Nucleus accumbens (tissue), 56 donors: ENCODE data around the gene SPEG.

ENCODE experiments used
- DNase-seq, 56 donors: peaks; one replicate each; lab custom pipeline; 2025; lab: John Stamatoyannopoulos, UW

SPEG gene

GRCh38 chr2:219490600-219491130, 56.0 kb downstream of the SPEG start:
- no peak for DNase-seq

- DNase-seq = no peak
Observed at GRCh38 chr2:219491278-219491963, 56.8 kb downstream of the SPEG start.

GRCh38 chr2:219492575-219492974, 57.9 kb downstream of the SPEG start:
- no peak for DNase-seq

GRCh38 chr2:219493086-219493485, 58.4 kb downstream of the SPEG start:
- DNase-seq = no peak

GRCh38 chr2:219494952-219495530, 60.4 kb downstream of the SPEG start:
- peak in 6 of 56 donors; percentile 12 to 52 (median 36) for DNase-seq

GRCh38 chr2:219495531-219496122, 61.0 kb downstream of the SPEG start:
- peak in 51 of 56 donors; percentile 5 to 85 (median 42) for DNase-seq

GRCh38 chr2:219496247-219496824, 61.7 kb downstream of the SPEG start:
- no peak for DNase-seq

GRCh38 chr2:219496825-219497494, 62.3 kb downstream of the SPEG start:
- DNase-seq = peak in 2 of 56 donors; percentile 4 to 40

- peak in 19 of 56 donors; percentile 15 to 56 (median 33) for DNase-seq
Observed at GRCh38 chr2:219497495-219498279, 63.0 kb downstream of the SPEG start.

- DNase-seq = peak; percentile 37 to 97 (median 86)
Observed at GRCh38 chr2:219498280-219499057, 63.8 kb downstream of the SPEG start, which contains the start of gene GMPPA. TSS of gene GMPPA (plus strand) at chr2:219498891. CDS start at chr2:219499976, 1,085 bp downstream.

- DNase-seq = no peak
Observed at GRCh38 chr2:219499058-219499307, 64.3 kb downstream of the SPEG start.

GRCh38 chr2:219499555-219499954, 64.9 kb downstream of the SPEG start:
- DNase-seq = no peak

- no peak for DNase-seq
Observed at GRCh38 chr2:219500135-219500534, 65.5 kb downstream of the SPEG start.

GRCh38 chr2:219501849-219502248, 67.2 kb downstream of the SPEG start:
- no peak for DNase-seq

- DNase-seq = no peak
Observed at GRCh38 chr2:219502618-219503017, 68.0 kb downstream of the SPEG start.

- DNase-seq = no peak
Observed at GRCh38 chr2:219505585-219505984, 70.9 kb downstream of the SPEG start.

GRCh38 chr2:219506153-219506801, 71.6 kb downstream of the SPEG start:
- no peak for DNase-seq

- peak in 4 of 56 donors; percentile 13 to 24 (median 20) for DNase-seq
Observed at GRCh38 chr2:219506802-219507526, 72.3 kb downstream of the SPEG start.
